Measurements from ENCODE around the gene KCNH1. TPM values are rescaled to one million over a fixed set of nuclear protein-coding genes. Genes with fewer than 3 reads are reported as not detected.

The KCNH1 gene
- polyA plus RNA-seq, 1 of the 3 experiments (the other 2 are of a cell fraction), result 0.08 TPM

DNA sequence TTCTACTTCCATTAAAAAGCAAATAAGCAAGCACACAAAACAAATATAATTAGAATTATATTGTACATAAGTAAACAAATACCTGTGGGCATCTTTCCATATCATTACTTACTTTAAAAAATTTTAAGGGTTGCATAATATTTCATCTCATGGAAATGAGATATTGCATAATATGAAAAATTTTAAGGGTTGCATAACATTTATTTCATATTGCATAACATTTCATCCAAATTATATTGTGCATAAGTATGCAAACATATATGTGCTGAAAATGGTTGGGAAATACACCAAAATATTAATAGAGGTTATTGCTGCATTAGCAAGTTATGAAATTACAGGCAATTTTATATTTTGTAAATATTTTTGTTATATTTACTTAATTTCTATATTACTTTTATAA lies 213.7 kb downstream of the KCNH1 start (continued):
- TF ChIP-seq, protein P1, sequence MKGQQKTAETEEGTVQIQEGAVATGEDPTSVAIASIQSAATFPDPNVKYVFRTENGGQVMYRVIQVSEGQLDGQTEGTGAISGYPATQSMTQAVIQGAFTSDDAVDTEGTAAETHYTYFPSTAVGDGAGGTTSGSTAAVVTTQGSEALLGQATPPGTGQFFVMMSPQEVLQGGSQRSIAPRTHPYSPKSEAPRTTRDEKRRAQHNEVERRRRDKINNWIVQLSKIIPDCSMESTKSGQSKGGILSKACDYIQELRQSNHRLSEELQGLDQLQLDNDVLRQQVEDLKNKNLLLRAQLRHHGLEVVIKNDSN (IDR thresholded peaks at IDR 0.05; ENCODE audit: borderline replicate concordance, low read depth), result no peak
- TF ChIP-seq ELF1 (IDR thresholded peaks at IDR 0.05) (no peak), RAD21 (IDR thresholded peaks at IDR 0.05; ENCODE audit: low read length) (no peak), JUND (IDR thresholded peaks at IDR 0.05) (no peak), CHD2 (IDR thresholded peaks at IDR 0.05; ENCODE audit: low read length, partially characterized antibody) (no peak), FOSL2 (IDR thresholded peaks at IDR 0.05; ENCODE audit: borderline replicate concordance, low read depth) (no peak)
- TF ChIP-seq, protein P2, sequence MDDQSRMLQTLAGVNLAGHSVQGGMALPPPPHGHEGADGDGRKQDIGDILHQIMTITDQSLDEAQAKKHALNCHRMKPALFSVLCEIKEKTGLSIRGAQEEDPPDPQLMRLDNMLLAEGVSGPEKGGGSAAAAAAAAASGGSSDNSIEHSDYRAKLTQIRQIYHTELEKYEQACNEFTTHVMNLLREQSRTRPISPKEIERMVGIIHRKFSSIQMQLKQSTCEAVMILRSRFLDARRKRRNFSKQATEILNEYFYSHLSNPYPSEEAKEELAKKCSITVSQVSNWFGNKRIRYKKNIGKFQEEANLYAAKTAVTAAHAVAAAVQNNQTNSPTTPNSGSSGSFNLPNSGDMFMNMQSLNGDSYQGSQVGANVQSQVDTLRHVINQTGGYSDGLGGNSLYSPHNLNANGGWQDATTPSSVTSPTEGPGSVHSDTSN (IDR thresholded peaks at IDR 0.05), result no peak
- TF ChIP-seq, protein P3, sequence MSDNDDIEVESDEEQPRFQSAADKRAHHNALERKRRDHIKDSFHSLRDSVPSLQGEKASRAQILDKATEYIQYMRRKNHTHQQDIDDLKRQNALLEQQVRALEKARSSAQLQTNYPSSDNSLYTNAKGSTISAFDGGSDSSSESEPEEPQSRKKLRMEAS (IDR thresholded peaks at IDR 0.05; ENCODE audit: low read depth), result no peak
- TF ChIP-seq, protein P4, sequence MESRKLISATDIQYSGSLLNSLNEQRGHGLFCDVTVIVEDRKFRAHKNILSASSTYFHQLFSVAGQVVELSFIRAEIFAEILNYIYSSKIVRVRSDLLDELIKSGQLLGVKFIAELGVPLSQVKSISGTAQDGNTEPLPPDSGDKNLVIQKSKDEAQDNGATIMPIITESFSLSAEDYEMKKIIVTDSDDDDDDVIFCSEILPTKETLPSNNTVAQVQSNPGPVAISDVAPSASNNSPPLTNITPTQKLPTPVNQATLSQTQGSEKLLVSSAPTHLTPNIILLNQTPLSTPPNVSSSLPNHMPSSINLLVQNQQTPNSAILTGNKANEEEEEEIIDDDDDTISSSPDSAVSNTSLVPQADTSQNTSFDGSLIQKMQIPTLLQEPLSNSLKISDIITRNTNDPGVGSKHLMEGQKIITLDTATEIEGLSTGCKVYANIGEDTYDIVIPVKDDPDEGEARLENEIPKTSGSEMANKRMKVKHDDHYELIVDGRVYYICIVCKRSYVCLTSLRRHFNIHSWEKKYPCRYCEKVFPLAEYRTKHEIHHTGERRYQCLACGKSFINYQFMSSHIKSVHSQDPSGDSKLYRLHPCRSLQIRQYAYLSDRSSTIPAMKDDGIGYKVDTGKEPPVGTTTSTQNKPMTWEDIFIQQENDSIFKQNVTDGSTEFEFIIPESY (IDR thresholded peaks at IDR 0.05; ENCODE audit: borderline replicate concordance, low read depth), result no peak

DNA sequence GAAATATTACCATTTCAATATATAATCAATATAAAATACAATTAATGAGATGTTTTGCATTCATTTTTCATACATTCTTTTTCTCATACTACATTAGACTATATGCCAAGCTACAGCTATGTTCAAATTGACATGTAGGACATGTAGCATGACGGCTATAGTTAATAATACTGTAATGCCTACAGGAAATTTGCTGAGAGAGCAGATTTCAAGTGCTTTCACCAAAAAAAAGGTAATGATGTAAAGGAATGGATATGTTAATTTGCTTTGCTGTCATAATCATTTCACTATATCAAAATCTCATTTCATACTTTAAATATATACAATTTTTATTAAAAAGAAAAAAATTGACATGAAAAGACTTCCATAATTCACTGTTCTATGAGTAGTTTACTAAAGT lies 215.1 kb downstream of the KCNH1 start:
- ChIA-PET POLR2A (no interaction called here), CTCF (interaction anchor here (1.0 kb wide), 1 partner anchor 30 kb away, joined by 3 read pairs; no protein-coding TSS in a partner anchor)
- no peaks in the 10 kb centered on the region for H3K36me3 ChIP-seq (replicated peaks in 1 of 2; ENCODE audit: control insufficient read depth in 1 of 2, insufficient read depth in 2 of 2, low read length in 1 of 2)
- no peak overlapping the region for H2AFZ ChIP-seq (ENCODE audit: low read depth)
- no peak for DNase-seq
- H3K9me2 ChIP-seq, result no peaks in the 10 kb centered on the region
- no peaks in the 10 kb centered on the region for H3K27me3 ChIP-seq (ENCODE audit: insufficient read depth)
- no peak overlapping the region for H3K4me3 ChIP-seq (ENCODE audit: low read depth in 2 of 2, low read length in 1 of 2)
- H3F3A ChIP-seq (replicated peaks; ENCODE audit: insufficient read depth), result no peaks in the 10 kb centered on the region
- 26% methylated on average over 1 of the region's 1 CpG for WGBS (ENCODE audit: low lambda C conversion rate)
- H3K9me3 ChIP-seq, result no peaks in the 10 kb centered on the region
- TF ChIP-seq CHD2 (IDR thresholded peaks at IDR 0.05; ENCODE audit: low read length, partially characterized antibody) (no peak), ELF1 (IDR thresholded peaks at IDR 0.05) (no peak), MXI1 (IDR thresholded peaks at IDR 0.05; ENCODE audit: low read depth, low read length) (no peak), NFIC (IDR thresholded peaks at IDR 0.05; ENCODE audit: borderline replicate concordance) (no peak), SIN3A (IDR thresholded peaks at IDR 0.05; ENCODE audit: borderline replicate concordance, low read depth, low read length) (no peak)
- TF ChIP-seq, protein P4 (IDR thresholded peaks at IDR 0.05; ENCODE audit: borderline replicate concordance, low read depth), result no peak
- TF ChIP-seq, protein P1 (IDR thresholded peaks at IDR 0.05; ENCODE audit: borderline replicate concordance, low read depth), result no peak
- H3K79me2 ChIP-seq (ENCODE audit: insufficient read depth), result no peaks in the 10 kb centered on the region
- H3K4me1 ChIP-seq (ENCODE audit: control insufficient read depth in 1 of 2, insufficient read depth in 2 of 2, low read depth in 1 of 2, low read length in 1 of 2), result peaks cover 0 to 17% of the 10 kb centered on the region in 2 experiments; a peak in 2 of 4 replicates
- no peak overlapping the region for H3K4me2 ChIP-seq
- no peak overlapping the region for H3K27ac ChIP-seq (ENCODE audit: low read depth in 2 of 2, low read length in 1 of 2)
- no peaks in the 10 kb centered on the region for H4K20me1 ChIP-seq (ENCODE audit: insufficient read depth)
- no peak overlapping the region for H3K9ac ChIP-seq
